ENCODE measurements around the gene RGL3.

GRCh38 chr19:11418094-11418548 is 993 bp downstream of the RGL3 start:
- no peak for TF ChIP-seq EZH2phosphoT487 (IDR thresholded peaks at IDR 0.05; ENCODE audit: insufficient read depth, low read depth)
- no peak for TF ChIP-seq EZH2 (IDR thresholded peaks at IDR 0.05; ENCODE audit: insufficient read depth, poor library complexity, severe bottlenecking)
